HG03521 (cell line): ENCODE measurements around the gene OXSR1.
A peak's percentile ranks its signal among the peaks of the same experiment; 100 is the strongest.
"Not testable (repeated sequence)": the region's sequence is repeated elsewhere in the genome, so short reads cannot be mapped to it uniquely, and the experiment has no call there.

Source experiments
- ATAC-seq: cut with Tn5 transposase; IDR thresholded peaks from one replicate; pipeline ENCODE4 v1.9.1; 2021; ENCODE audit warnings: mild to moderate bottlenecking, moderate library complexity; ENCODE audit not compliant: unreplicated experiment

The OXSR1 gene

GRCh38 chr3:38163841-38164642 is 1.3 kb upstream of the OXSR1 start:
- no peak for ATAC-seq

DNA sequence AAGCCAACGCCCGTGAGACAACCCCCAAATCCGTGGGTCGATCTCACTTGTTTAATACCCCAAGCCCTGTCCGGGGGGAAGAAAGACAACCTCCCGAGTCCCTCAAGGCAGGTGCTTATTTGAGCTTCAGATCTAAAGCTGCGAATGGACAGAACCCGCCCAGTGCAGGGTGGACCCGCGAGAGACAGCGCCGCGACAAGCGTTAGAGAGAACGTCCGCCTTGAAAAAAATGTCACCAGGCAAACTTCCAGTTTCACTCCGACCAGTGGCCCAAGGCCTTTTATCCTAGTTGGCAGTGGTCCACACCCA is 740 bp upstream of the OXSR1 start:
- no peak for ATAC-seq

GRCh38 chr3:38165722-38166387 is 518 bp downstream of the OXSR1 start:
- ATAC-seq: no peak

DNA sequence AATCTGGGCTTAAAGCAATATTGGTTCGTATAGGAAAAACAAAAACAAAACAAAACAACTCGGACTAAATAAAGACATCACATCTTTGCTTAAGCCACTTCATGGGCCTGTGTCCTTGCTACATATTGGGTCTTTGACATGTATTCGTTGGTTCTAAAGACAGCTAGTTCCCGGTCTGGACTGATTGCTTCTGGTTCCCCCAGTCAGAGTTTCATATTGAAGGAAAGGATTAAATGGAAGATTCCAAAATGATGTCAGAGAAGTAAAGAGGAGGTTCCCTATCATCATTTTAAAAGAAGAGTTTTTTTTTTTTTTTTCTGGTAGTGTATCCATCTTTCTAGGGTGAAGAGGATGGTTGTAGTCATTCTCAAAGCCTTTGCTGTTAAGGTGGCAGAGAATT is 2.3 kb downstream of the OXSR1 start:
- no peak for ATAC-seq

DNA sequence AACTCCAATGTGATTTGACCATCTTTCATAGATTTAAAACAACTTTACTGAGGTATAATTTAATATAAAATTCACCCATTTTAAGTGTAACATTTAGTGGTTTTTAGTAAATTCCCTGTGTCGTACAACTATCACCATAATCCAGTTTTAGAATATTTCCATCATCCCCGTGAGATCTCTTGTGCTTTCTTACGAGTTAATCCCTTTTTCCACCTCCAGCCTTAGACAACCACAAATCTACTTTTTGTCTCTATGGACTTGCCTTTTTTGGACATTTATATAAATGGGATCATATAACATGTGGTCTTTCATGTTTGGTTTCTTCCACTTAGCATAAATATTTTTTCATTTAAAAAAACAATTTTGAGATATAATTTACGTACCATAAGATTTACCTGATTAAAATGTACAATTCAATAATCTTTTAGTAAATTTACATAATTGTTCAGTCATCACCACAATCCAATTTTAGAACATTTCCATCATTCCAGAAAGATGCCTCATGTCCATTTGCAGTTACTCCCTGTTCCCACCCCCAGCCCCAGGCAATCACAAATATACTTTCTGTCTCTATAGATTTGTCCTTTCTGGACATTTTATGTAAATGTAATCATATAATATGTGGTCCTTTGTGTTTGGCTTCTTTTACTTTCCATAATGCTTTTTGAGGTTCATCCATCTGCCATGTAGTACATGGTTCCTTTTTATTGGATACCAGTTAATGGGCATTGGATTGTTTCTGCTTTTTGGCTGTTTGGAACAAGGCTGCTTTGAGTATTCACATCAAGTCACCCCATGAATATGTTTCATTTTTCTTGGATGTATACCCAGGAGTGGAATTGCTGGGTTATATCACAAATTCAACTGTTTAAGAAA is 3.1 kb downstream of the OXSR1 start:
- no peak for ATAC-seq

GRCh38 chr3:38169027-38169317 is 3.6 kb downstream of the OXSR1 start:
- no peak for ATAC-seq

GRCh38 chr3:38170722-38171121 is 5.4 kb downstream of the OXSR1 start:
- ATAC-seq: no peak

DNA sequence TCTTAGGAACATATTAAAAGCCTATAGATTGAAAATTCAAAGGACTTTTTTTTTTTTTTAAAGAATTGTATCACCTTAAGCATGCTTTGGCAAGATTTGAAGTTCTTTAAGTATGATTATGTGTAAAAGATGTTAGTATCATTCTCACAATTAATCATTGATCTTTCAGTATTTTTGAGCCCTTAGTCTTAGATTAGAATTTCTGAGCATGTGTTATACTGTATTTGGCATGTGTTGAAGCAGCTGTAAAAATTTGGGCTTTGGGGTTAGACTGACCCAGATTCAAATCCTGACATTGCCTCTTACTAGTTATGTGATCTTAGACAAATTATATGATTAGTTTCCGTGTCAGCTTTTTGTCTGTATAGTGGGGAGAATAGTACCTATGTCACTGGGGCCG is 6.3 kb downstream of the OXSR1 start:
- no peak for ATAC-seq

GRCh38 chr3:38173834-38174418 is 8.6 kb downstream of the OXSR1 start:
- no peak for ATAC-seq

DNA sequence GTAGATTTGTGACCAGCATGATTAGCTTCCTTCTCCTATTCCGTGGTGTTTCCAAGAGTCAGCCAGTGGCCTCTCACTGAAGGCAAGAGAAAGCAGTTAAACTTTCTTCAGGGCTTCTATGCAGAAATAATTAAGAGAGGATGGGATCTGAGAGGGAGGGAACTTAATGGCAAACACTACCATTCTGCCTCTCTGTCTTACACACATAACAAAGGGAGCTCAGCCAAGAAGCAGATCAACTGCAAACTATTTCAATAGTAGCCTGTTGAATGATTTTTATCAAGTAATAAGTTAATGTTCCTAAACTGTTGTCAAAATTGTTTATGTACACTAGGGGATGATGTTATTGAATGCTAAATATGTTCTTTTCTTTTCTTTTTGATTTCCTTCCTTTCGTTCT is 11.8 kb downstream of the OXSR1 start:
- no peak for ATAC-seq

DNA sequence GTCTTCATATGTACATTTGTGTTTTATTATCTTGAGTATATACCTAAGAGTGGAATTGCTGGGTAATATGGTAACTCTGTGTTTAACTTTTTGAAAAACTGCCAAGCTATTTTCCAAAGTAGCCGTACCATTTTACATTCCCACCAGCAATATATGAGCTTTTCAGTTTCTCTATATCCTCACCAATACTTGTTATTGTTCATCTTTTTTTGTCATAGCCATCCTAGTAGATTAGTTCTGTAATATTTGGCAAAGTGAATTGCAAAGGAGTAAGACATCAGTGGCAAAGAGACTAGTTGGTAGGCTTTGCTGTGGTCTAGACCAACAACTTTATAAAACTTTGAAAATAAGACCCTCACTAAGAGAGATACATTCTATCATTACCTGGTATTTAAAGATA is 21.4 kb downstream of the OXSR1 start:
- no peak for ATAC-seq

DNA sequence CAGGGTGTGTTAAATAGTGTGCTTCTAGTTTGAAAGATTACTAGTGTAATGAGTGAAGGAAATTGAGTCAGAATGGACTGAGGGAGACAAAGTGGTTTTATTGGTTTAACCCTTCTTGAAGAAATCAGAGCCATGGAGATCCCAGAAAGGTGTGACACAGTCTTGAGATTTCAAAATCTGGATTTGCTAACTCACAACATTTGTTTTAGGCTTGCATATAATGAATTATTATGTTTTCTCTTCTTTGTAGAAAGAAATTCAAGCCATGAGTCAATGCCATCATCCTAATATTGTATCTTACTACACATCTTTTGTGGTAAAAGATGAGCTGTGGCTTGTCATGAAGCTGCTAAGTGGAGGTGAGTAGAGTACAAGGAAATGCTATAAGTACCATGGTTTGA is 25.1 kb downstream of the OXSR1 start:
- ATAC-seq: no peak

DNA sequence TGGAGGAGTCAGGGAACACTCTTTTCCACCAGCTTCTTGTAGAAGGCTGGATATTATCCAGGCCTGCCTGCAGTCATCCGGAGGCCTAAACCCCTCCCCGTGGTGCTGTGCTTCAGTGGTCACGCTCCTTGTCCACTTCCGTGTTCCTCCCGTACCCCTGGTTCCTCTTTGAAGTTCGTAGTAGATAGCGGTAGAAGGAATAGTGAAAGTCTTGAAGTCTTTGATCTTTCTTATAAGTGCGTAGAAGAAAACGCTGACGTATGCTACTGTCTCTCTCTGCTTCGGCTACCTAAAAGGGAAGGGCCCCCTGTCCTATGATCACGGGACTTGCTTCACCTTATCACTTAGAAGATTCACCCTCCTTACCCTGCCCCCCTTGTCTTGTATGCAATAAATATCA is 37.6 kb downstream of the OXSR1 start:
- not testable (repeated sequence) for ATAC-seq

GRCh38 chr3:38203690-38204089 is 38.4 kb downstream of the OXSR1 start:
- ATAC-seq: no peak

DNA sequence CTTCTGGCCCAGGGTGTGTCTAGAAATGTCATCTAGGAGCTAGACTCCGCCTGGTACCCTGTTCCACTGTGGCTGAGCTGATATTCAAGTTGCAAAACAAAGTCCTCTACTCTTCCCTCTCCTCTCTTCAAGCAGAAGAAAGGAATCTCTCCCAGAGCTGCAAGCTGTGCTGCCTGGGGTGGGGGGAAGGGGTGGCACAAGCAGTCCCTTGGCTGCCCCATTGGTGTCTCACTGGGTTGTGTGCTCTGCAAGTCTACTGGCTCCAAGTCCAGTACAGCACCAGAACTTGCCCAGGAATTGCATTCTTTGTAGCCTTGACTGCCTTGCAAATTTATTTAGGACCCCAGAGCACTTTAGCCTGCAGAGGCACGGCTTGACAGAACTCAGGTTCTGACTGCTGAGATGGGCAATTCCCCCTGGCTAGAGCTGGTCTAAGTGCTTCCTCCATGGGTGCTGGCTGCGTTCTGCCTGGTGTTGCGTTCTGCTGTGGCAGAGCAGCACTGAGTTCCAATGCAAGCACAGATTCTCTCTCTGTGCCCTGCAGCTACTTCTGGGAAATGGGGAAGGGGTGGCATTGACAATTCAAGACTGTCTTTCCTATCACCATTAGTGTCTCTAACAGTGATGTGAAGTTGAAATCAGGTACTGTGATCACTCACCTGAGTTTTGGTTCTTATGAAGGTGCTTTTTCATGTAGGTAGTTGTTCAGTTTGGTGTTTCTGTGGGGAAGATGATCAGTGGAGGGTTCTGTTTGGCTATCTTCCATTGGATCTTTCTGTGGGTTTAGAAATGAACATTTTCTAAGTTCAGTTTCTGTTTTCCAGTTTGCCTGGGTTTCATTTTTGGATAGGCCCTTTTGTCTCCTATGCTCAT is 39.5 kb downstream of the OXSR1 start:
- ATAC-seq: no peak

GRCh38 chr3:38205472-38205805 is 40.1 kb downstream of the OXSR1 start:
- ATAC-seq: no peak

DNA sequence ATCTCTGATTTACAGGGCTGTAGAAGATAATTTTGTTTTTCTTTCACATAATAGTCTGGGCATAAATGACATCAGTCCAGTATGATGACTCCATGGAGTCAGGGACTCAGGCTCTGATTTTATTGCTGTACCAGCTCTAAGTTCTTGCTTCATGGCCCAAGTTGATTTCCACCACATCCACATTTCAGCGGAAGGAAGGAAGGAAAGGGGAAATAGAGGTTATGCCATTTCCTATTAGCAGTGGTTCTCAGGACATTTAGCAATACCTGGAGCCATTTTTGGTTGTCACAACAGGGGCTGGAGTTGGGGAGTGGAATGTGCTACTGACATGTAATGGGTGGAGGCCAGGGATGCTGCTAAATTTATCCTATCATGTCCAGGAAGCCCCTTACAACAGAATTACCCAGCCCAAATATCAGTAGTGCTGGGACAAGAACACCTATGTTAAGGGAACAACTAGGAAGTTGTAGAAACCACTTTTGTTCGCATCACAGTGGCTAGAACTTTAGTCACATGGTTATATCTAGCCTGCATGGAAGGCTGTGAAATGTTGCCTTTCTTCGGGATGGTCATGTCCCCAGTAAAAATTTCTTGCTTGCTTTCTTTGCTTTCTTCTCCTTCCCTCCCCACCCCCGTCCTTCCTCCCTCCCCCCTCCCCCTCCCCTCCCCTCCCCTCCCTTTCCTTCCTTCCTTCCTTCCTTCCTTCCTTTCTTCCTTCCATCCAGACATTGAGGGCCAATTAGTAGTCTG is 42.1 kb downstream of the OXSR1 start:
- ATAC-seq: no peak

- peak; percentile 54 for ATAC-seq
Observed at GRCh38 chr3:38210141-38210757, 44.9 kb downstream of the OXSR1 start.

DNA sequence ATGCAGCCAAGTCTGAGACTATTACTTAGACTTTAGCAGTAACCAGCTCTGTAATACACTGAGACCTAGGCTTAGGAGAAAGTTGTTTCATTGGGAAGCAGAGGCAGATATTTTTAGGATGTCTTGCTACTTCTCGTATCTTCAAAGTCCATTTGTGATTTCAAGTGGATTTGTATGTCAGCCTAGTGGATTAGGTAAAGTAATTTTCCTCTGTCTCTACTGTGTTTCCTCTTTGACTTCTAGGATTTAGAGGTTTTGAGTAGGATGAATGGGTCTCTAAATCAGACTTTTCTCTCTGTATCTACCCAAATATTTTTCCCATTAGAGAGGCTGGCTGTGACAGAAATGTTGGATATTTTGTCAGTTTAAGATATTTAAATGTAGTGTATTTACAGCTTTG is 46.8 kb downstream of the OXSR1 start:
- ATAC-seq: no peak

GRCh38 chr3:38214560-38214959 is 49.2 kb downstream of the OXSR1 start:
- no peak for ATAC-seq
